ENCODE data around the gene TMEM212. TPM values are rescaled to one million over a fixed set of nuclear protein-coding genes. Genes with fewer than 3 reads are reported as not detected.
A peak's percentile ranks its signal among the peaks of the same experiment; 100 is the strongest.

The TMEM212 gene
- total RNA-seq, 1 donor from 2014 or later, result not detected

GRCh38 chr3:171801738-171802589, 41.2 kb upstream of the TMEM212 start:
- no peak for DNase-seq (ENCODE audit: low spot score, unreplicated experiment)
- peak overlapping the region; percentile 59 for H3K27ac Mint-ChIP-seq
- H3K4me1 Mint-ChIP-seq (ENCODE audit: low read depth), result peaks cover 42% of the 10 kb centered on the region
- H3K9me3 Mint-ChIP-seq (ENCODE audit: low read depth), result peaks cover 5% of the 10 kb centered on the region
- TF ChIP-seq CTCF (IDR thresholded peaks at IDR 0.05; ENCODE audit: unreplicated experiment), result no peak
- H3K36me3 Mint-ChIP-seq (ENCODE audit: insufficient read depth), result peaks cover 10% of the 10 kb centered on the region
- H3K4me3 Mint-ChIP-seq (ENCODE audit: low read depth), result no peak overlapping the region
- H3K27me3 Mint-ChIP-seq, result no peaks in the 10 kb centered on the region

GRCh38 chr3:171802590-171802956, 40.6 kb upstream of the TMEM212 start:
- no peak for TF ChIP-seq CTCF (IDR thresholded peaks at IDR 0.05; ENCODE audit: unreplicated experiment)
- Mint-ChIP-seq H3K9me3 (ENCODE audit: low read depth) (peaks cover 7% of the 10 kb centered on the region), H3K4me1 (ENCODE audit: low read depth) (peaks cover 44% of the 10 kb centered on the region), H3K27me3 (no peaks in the 10 kb centered on the region), H3K27ac (peak overlapping the region; percentile 59), H3K4me3 (ENCODE audit: low read depth) (no peak overlapping the region), H3K36me3 (ENCODE audit: insufficient read depth) (peaks cover 13% of the 10 kb centered on the region)
- DNase-seq (ENCODE audit: low spot score, unreplicated experiment), result no peak

- H3K4me3 Mint-ChIP-seq (ENCODE audit: low read depth), result no peak overlapping the region
- DNase-seq (ENCODE audit: low spot score, unreplicated experiment), result no peak
- H3K27me3 Mint-ChIP-seq, result no peaks in the 10 kb centered on the region
- peaks cover 15% of the 10 kb centered on the region for H3K36me3 Mint-ChIP-seq (ENCODE audit: insufficient read depth)
- peaks cover 10% of the 10 kb centered on the region for H3K9me3 Mint-ChIP-seq (ENCODE audit: low read depth)
- H3K4me1 Mint-ChIP-seq (ENCODE audit: low read depth), result peaks cover 45% of the 10 kb centered on the region
- peak overlapping the region; percentile 59 for H3K27ac Mint-ChIP-seq
- TF ChIP-seq CTCF (IDR thresholded peaks at IDR 0.05; ENCODE audit: unreplicated experiment), result no peak
These were observed 40.1 kb upstream of the TMEM212 start for GRCh38 chr3:171803044-171803443.

- DNase-seq (ENCODE audit: low spot score, unreplicated experiment), result no peak
- Mint-ChIP-seq H3K4me1 (ENCODE audit: low read depth) (peaks cover 48% of the 10 kb centered on the region), H3K27me3 (no peaks in the 10 kb centered on the region), H3K36me3 (ENCODE audit: insufficient read depth) (peaks cover 13% of the 10 kb centered on the region), H3K27ac (peak overlapping the region; percentile 82), H3K4me3 (ENCODE audit: low read depth) (no peak overlapping the region), H3K9me3 (ENCODE audit: low read depth) (peaks cover 10% of the 10 kb centered on the region)
- no peak for TF ChIP-seq CTCF (IDR thresholded peaks at IDR 0.05; ENCODE audit: unreplicated experiment)
These were observed 38.3 kb upstream of the TMEM212 start for GRCh38 chr3:171804618-171805389.

GRCh38 chr3:171805687-171806086, 37.5 kb upstream of the TMEM212 start:
- no peaks in the 10 kb centered on the region for H3K27me3 Mint-ChIP-seq
- peaks cover 10% of the 10 kb centered on the region for H3K9me3 Mint-ChIP-seq (ENCODE audit: low read depth)
- no peak overlapping the region for H3K27ac Mint-ChIP-seq
- H3K4me3 Mint-ChIP-seq (ENCODE audit: low read depth), result no peak overlapping the region
- no peak for TF ChIP-seq CTCF (IDR thresholded peaks at IDR 0.05; ENCODE audit: unreplicated experiment)
- peaks cover 13% of the 10 kb centered on the region for H3K36me3 Mint-ChIP-seq (ENCODE audit: insufficient read depth)
- peaks cover 47% of the 10 kb centered on the region for H3K4me1 Mint-ChIP-seq (ENCODE audit: low read depth)
- DNase-seq (ENCODE audit: low spot score, unreplicated experiment), result no peak

Measured in progenitor cell of endocrine pancreas (in vitro differentiated cells).